G401.6 (cell line): ENCODE results near the gene SERPINA10.
"Not testable (repeated sequence)": the region's sequence is repeated elsewhere in the genome, so short reads cannot be mapped to it uniquely, and the experiment has no call there.

Experiments used
- FAIRE-seq: peaks from 2 replicates; lab custom pipeline; 2012; peaks lifted over from hg19 to GRCh38; lab: Jason Lieb, UNC

The SERPINA10 gene

GRCh38 chr14:94313991-94314655 is 21.1 kb upstream of the SERPINA10 start:
- no peak for FAIRE-seq

- no peak for FAIRE-seq
These were observed 19.6 kb upstream of the SERPINA10 start for GRCh38 chr14:94312481-94313246.

GRCh38 chr14:94310248-94310647 is 17.2 kb upstream of the SERPINA10 start:
- FAIRE-seq = no peak

- FAIRE-seq = no peak
These were observed 16.7 kb upstream of the SERPINA10 start for GRCh38 chr14:94309721-94310120.

- FAIRE-seq = no peak
These were observed 14.4 kb upstream of the SERPINA10 start for GRCh38 chr14:94307410-94307992.

GRCh38 chr14:94306047-94306978 is 13.2 kb upstream of the SERPINA10 start:
- FAIRE-seq = no peak

GRCh38 chr14:94305620-94306019 is 12.6 kb upstream of the SERPINA10 start:
- no peak for FAIRE-seq

- FAIRE-seq = no peak
These were observed 11.2 kb upstream of the SERPINA10 start for GRCh38 chr14:94304243-94304642.

- no peak for FAIRE-seq
These were observed 10.0 kb upstream of the SERPINA10 start for GRCh38 chr14:94303111-94303510.

GRCh38 chr14:94298130-94298529 is 5.1 kb upstream of the SERPINA10 start:
- FAIRE-seq = no peak

- FAIRE-seq = not testable (repeated sequence)
These were observed 3.1 kb upstream of the SERPINA10 start for GRCh38 chr14:94296181-94296545.

GRCh38 chr14:94295360-94296180 is 2.5 kb upstream of the SERPINA10 start:
- no peak for FAIRE-seq

- FAIRE-seq = no peak
These were observed 483 bp upstream of the SERPINA10 start for GRCh38 chr14:94293578-94293924.

- FAIRE-seq = no peak
These were observed 569 bp downstream of the SERPINA10 start for GRCh38 chr14:94292526-94292871.

GRCh38 chr14:94291906-94292525 is 1.1 kb downstream of the SERPINA10 start:
- FAIRE-seq = no peak

GRCh38 chr14:94291159-94291905 is 1.7 kb downstream of the SERPINA10 start:
- FAIRE-seq = no peak

GRCh38 chr14:94290197-94290596 is 2.9 kb downstream of the SERPINA10 start:
- no peak for FAIRE-seq

- FAIRE-seq = no peak
These were observed 4.2 kb downstream of the SERPINA10 start for GRCh38 chr14:94288610-94289465.

- no peak for FAIRE-seq
These were observed 7.9 kb downstream of the SERPINA10 start for GRCh38 chr14:94285158-94285557.

GRCh38 chr14:94284221-94284620 is 8.8 kb downstream of the SERPINA10 start:
- no peak for FAIRE-seq
